ENCODE results near the gene RSPO4. TPM values are rescaled to one million over a fixed set of nuclear protein-coding genes. Genes with fewer than 3 reads are reported as not detected.

Gene RSPO4
- total and polyA plus RNA-seq, 9 of the 15 experiments (the other 6 are each of a cell fraction or from before 2014, with no cell fraction given) = 0.04 to 0.34 TPM; not detected in 7

DNA sequence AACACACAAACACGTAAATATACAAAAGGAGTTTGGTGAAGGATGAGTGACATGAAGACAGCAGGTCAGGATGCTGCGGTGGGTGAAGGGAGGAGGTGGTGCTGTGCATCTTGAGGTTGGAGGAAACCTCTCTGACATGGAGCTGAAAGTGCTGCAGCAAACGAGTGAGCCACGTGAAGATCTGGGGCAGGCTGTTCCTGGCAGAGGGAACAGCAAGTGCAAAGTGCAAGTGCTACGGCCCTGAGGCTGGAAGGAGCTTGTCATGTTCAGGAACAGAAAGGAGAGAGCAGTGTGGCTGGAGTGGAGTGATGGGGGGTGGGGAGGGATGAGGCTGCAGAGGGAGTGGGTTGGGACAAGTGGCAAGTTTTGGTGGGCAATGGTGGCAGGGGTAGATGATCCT is 61.2 kb downstream of the RSPO4 start:
- CTCF ChIA-PET (ENCODE audit: low intra/inter-chr PET ratio) = no interaction called here
- no TSS peak for BruUV-seq (replicated peaks)

More for the DNA sequence above, 61.2 kb downstream of the RSPO4 start:
- Histone ChIP-seq H3K9me1 (ENCODE audit: control insufficient read depth, insufficient read depth, low read length) (no peaks in the 10 kb centered on the region), H3K27ac (ENCODE audit: extremely low read depth, low read depth, low read length) (no peak overlapping the region), H3K4me3 (no peak overlapping the region), H3K9me3 (replicated peaks; ENCODE audit: control insufficient read depth, insufficient read depth, low read depth, low read length) (no peaks in the 10 kb centered on the region), H3K79me2 (ENCODE audit: control insufficient read depth, insufficient read depth, low read length) (no peaks in the 10 kb centered on the region), H3K27me3 (ENCODE audit: control insufficient read depth in 2 of 2, insufficient read depth in 2 of 2, low read length in 2 of 2) (peaks cover 8 to 42% of the 10 kb centered on the region in 2 experiments; a peak in 4 of 5 replicates), H2AFZ (ENCODE audit: low read depth, low read length) (no peak overlapping the region), H3K4me2 (ENCODE audit: insufficient read depth, low read length) (no peak overlapping the region), H3K9ac (ENCODE audit: insufficient read depth in 1 of 2, low read depth in 2 of 2, low read length in 2 of 2) (no peak overlapping the region), H3K4me1 (replicated peaks in 1 of 2; ENCODE audit: control insufficient read depth in 2 of 2, insufficient read depth in 2 of 2, low read length in 2 of 2) (no peaks in the 10 kb centered on the region; a peak in 1 of 5 replicates), H4K20me1 (replicated peaks; ENCODE audit: control insufficient read depth, insufficient read depth, low read length) (no peaks in the 10 kb centered on the region), H3K36me3 (ENCODE audit: control insufficient read depth, insufficient read depth, low read length) (no peaks in the 10 kb centered on the region)
- in situ Hi-C loops (cut with MboI) (no loop called here), intact Hi-C loops (cut with micrococcal nuclease) (no loop called here)
- POLR2A ChIA-PET = no interaction called here
- TF ChIP-seq PTTG1 (tag; IDR thresholded peaks at IDR 0.05; ENCODE audit: low read depth) = no peak
- TF ChIP-seq HDAC3 (IDR thresholded peaks at IDR 0.05; ENCODE audit: borderline replicate concordance, partially characterized antibody) = no peak
- TF ChIP-seq JUND (IDR thresholded peaks at IDR 0.05; ENCODE audit: borderline replicate concordance, low read depth, low read length) = no peak
- no peak for TF ChIP-seq JUND (tag; IDR thresholded peaks at IDR 0.05; ENCODE audit: borderline replicate concordance, low read depth, low read length)
- no peak for TF ChIP-seq ZNF395 (CRISPR knock-in tag; IDR thresholded peaks at IDR 0.05)
- no peak for TF ChIP-seq ZKSCAN3 (CRISPR knock-in tag; IDR thresholded peaks at IDR 0.05)
- no peak for TF ChIP-seq ZNF780A (CRISPR knock-in tag; IDR thresholded peaks at IDR 0.05)
- TF ChIP-seq DDX20 (tag; IDR thresholded peaks at IDR 0.05; ENCODE audit: low read depth) = no peak
- TF ChIP-seq ZKSCAN1 (IDR thresholded peaks at IDR 0.05; ENCODE audit: low read depth, low read length) = no peak
- TF ChIP-seq KLF13 (tag; IDR thresholded peaks at IDR 0.05; ENCODE audit: borderline replicate concordance, low read depth) = no peak
- no peak for TF ChIP-seq FOS (IDR thresholded peaks at IDR 0.05; ENCODE audit: extremely low read depth, insufficient read length)
- no peak for TF ChIP-seq MTA2 (IDR thresholded peaks at IDR 0.05; ENCODE audit: low read depth)
- ATAC-seq (no peak), DNase-seq (ENCODE audit: extremely low read depth in 1 of 4, low spot score in 3 of 4) (no peak), FAIRE-seq (no peak)
- WGBS (ENCODE audit: insufficient coverage, low coverage, missing lambda C conversion rate) = 0% methylated on average over 4 of the region's 5 CpGs
